HepG2 (cell line): ENCODE data around the gene MLLT10. TPM values are rescaled to one million over a fixed set of nuclear protein-coding genes. Genes with fewer than 3 reads are reported as not detected.
A peak's percentile ranks its signal among the peaks of the same experiment; 100 is the strongest.

Experiments
- FOXA3 ChIP-seq: IDR thresholded peaks from 2 replicates; pipeline ENCODE4 v1.6.1; 2016; ENCODE audit warnings: missing genetic modification reagents, missing compliant biosample characterization
- GPN1 ChIP-seq: sonication (generic); formaldehyde crosslinking; IDR thresholded peaks from 2 replicates; pipeline ENCODE4 v1.5.1; 2020; ENCODE audit warnings: missing genetic modification reagents, borderline replicate concordance
- HIVEP1 ChIP-seq: sonication (generic); formaldehyde crosslinking; IDR thresholded peaks from 2 replicates; pipeline ENCODE4 v1.4.0; 2020; ENCODE audit warnings: mild to moderate bottlenecking, missing genetic modification reagents
- HNRNPK ChIP-seq: fragments of 200-400 bp; formaldehyde crosslinking; IDR thresholded peaks from 2 replicates; pipeline ENCODE4 v1.6.1; 2018; ENCODE audit warnings: low read length, low read depth, moderate library complexity, mild to moderate bottlenecking; ENCODE audit not compliant: poor library complexity, severe bottlenecking
- IRX3 ChIP-seq: sonication (generic); formaldehyde crosslinking; IDR thresholded peaks from 2 replicates; pipeline ENCODE4 v1.8.1; 2023; ENCODE audit warnings: mild to moderate bottlenecking, low read depth, missing genetic modification reagents, borderline replicate concordance
- MTA1 ChIP-seq: sonication (generic); formaldehyde crosslinking; IDR thresholded peaks from 2 replicates; pipeline ENCODE4 v1.4.0; 2020; ENCODE audit warnings: missing genetic modification reagents, mild to moderate bottlenecking, borderline replicate concordance
- NCOA5 ChIP-seq: sonication (generic); formaldehyde crosslinking; IDR thresholded peaks from 2 replicates; pipeline ENCODE4 v1.4.0; 2020; ENCODE audit warnings: missing genetic modification reagents
- NCOR1 ChIP-seq: fragments of 200-600 bp; sonication (generic); IDR thresholded peaks from 2 replicates; pipeline ENCODE4 v1.7.0; 2017; ENCODE audit warnings: antibody characterized with exemption, low read length, borderline replicate concordance
- NFIC ChIP-seq: IDR thresholded peaks from 2 replicates; pipeline ENCODE4 v1.6.1; 2012; ENCODE audit warnings: mild to moderate bottlenecking, low read length, inconsistent platforms
- PHB2 ChIP-seq: fragments of 450-650 bp; IDR thresholded peaks from 2 replicates; pipeline ENCODE4 v1.6.1; 2018; ENCODE audit not compliant: partially characterized antibody
- RNF2 ChIP-seq: fragments of 450-650 bp; conservative IDR thresholded peaks from 2 replicates; pipeline ENCODE4 v1.6.1; 2016; ENCODE audit warnings: low read depth
- RXRA ChIP-seq: sonication (generic); formaldehyde crosslinking; IDR thresholded peaks from 2 replicates; pipeline ENCODE4 v1.5.1; 2020; ENCODE audit warnings: missing genetic modification reagents
- TBL1XR1 ChIP-seq: fragments of 150-350 bp; IDR thresholded peaks from 2 replicates; pipeline ENCODE4 v1.6.1; 2014; ENCODE audit warnings: borderline replicate concordance, low read length; ENCODE audit not compliant: partially characterized antibody
- TGIF2 ChIP-seq: IDR thresholded peaks from 2 replicates; pipeline ENCODE4 v1.6.1; 2016; ENCODE audit warnings: control low read depth, missing compliant biosample characterization
- TMF1 ChIP-seq: sonication (generic); formaldehyde crosslinking; IDR thresholded peaks from 2 replicates; pipeline ENCODE4 v1.8.1; 2022; ENCODE audit warnings: low read depth, missing genetic modification reagents
- XBP1 ChIP-seq: sonication (generic); formaldehyde crosslinking; IDR thresholded peaks from 2 replicates; pipeline ENCODE4 v1.5.0; 2020; ENCODE audit warnings: missing genetic modification reagents
- ZNF34 ChIP-seq: sonication (generic); formaldehyde crosslinking; IDR thresholded peaks from 2 replicates; pipeline ENCODE4 v1.4.0; 2020; ENCODE audit warnings: mild to moderate bottlenecking, missing genetic modification reagents, borderline replicate concordance
- ZNF567 ChIP-seq: sonication (generic); formaldehyde crosslinking; IDR thresholded peaks from 2 replicates; pipeline ENCODE4 v1.8.1; 2023; ENCODE audit warnings: mild to moderate bottlenecking, missing genetic modification reagents, borderline replicate concordance
- ZNF589 ChIP-seq: sonication (generic); formaldehyde crosslinking; conservative IDR thresholded peaks from 2 replicates; pipeline ENCODE4 v1.8.0; 2022; ENCODE audit warnings: mild to moderate bottlenecking, moderate library complexity, missing genetic modification reagents
- ZNF598 ChIP-seq: sonication (generic); formaldehyde crosslinking; IDR thresholded peaks from 2 replicates; pipeline ENCODE4 v1.5.1; 2020; ENCODE audit warnings: mild to moderate bottlenecking, missing genetic modification reagents, borderline replicate concordance
- ZNF629 ChIP-seq: sonication (generic); formaldehyde crosslinking; conservative IDR thresholded peaks from 2 replicates; pipeline ENCODE4 v1.5.0; 2020; ENCODE audit warnings: missing genetic modification reagents
- ZNF709 ChIP-seq: sonication (generic); formaldehyde crosslinking; IDR thresholded peaks from 2 replicates; pipeline ENCODE4 v1.5.0; 2020; ENCODE audit warnings: mild to moderate bottlenecking, missing genetic modification reagents
- polyA plus RNA-seq, 8 experiments: library from polyadenylated mRNA; depleted of rRNA in 3 of 8; stranded (reverse) in 7 of 8; unstranded in 1 of 8; fragments of >200 nt; fragmentation: Illumina TruSeq in 4 of 8; extraction: Trizol in 4 of 8; gene quantifications; 2 replicates each; pipeline versions ENCODE4 v1.2.1 to v1.2.3, GENCODE V29; 2011 to 2016; ENCODE audit warnings: low read depth in 4 of 8, missing spikeins in 1 of 8, mixed read lengths in 1 of 8; ENCODE audit not compliant: insufficient read depth in 1 of 8
- total RNA-seq, 5 experiments: library from RNA; depleted of rRNA; stranded (reverse); fragments of >200 nt; fragmentation: Illumina TruSeq; extraction: Trizol; gene quantifications; 2 replicates each; pipeline ENCODE4 v1.2.3, GENCODE V29; 2016; ENCODE audit warnings: low read depth in 1 of 5
- TF ChIP-seq, protein P1 (sequence below): sonication (generic); formaldehyde crosslinking; IDR thresholded peaks from 2 replicates; pipeline ENCODE4 v1.4.0; 2020; ENCODE audit warnings: mild to moderate bottlenecking, low read depth, missing genetic modification reagents
- TF ChIP-seq, protein P2 (sequence below): IDR thresholded peaks from 2 replicates; pipeline ENCODE4 v1.6.1; 2012; ENCODE audit warnings: low read depth, low read length, improper control_type of control experiment
- TF ChIP-seq, protein P3 (sequence below): sonication (generic); formaldehyde crosslinking; IDR thresholded peaks from 2 replicates; pipeline ENCODE4 v1.9.0; 2022; ENCODE audit warnings: low read depth, missing genetic modification reagents
- TF ChIP-seq, protein P4 (sequence below): sonication (generic); formaldehyde crosslinking; IDR thresholded peaks from 2 replicates; pipeline ENCODE4 v1.5.0; 2020; ENCODE audit warnings: missing genetic modification reagents

The MLLT10 gene
- total and polyA plus RNA-seq, 2 of the 13 experiments (the other 11 are each of a cell fraction or from before 2014, with no cell fraction given): 51.3 to 84.1 TPM

DNA sequence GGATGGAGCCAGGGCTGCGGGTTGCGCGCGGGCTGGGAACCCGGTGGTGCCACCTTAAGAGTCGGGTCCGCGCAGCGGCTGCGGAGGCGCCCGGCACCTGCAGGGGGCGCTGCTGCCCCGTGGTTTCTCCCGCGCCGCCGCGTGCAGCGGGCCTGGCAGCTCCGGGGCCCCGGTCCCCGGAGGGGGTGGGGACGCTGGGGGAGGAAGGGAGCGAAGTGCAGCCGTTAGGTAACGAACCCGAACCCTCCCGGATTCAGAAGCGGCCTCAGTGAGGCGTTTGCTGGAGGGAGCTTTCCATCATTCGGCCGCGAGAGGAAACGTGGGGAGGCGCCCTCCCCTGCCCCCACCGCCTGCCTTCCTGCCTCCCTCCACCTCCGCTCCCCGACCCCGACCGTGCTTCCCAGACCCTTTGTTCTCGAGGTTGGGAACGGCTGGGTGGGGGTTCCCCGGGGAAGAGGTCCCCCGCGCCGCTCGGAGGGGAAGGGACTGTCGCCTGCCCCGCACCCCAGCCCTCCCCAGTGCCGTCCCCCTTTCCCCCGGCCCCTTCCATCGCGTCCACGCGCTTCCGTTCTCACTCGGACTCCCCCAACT is 38.2 kb upstream of the MLLT10 start (continued):
- TF ChIP-seq, protein P1, sequence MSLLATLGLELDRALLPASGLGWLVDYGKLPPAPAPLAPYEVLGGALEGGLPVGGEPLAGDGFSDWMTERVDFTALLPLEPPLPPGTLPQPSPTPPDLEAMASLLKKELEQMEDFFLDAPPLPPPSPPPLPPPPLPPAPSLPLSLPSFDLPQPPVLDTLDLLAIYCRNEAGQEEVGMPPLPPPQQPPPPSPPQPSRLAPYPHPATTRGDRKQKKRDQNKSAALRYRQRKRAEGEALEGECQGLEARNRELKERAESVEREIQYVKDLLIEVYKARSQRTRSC (CRISPR knock-in tag): no peak
- peak; percentile 35; the same call in 1 of the 2 replicates for TF ChIP-seq GPN1 (CRISPR knock-in tag)
- no peak for TF ChIP-seq ZNF598
- TF ChIP-seq HIVEP1 (CRISPR knock-in tag): 0 out of 2 replicates have a peak, but pooled peaks have one; percentile 80
- TF ChIP-seq ZNF567 (CRISPR knock-in tag): peak; percentile 84; the same call in 1 of the 2 replicates
- TF ChIP-seq, protein P2, sequence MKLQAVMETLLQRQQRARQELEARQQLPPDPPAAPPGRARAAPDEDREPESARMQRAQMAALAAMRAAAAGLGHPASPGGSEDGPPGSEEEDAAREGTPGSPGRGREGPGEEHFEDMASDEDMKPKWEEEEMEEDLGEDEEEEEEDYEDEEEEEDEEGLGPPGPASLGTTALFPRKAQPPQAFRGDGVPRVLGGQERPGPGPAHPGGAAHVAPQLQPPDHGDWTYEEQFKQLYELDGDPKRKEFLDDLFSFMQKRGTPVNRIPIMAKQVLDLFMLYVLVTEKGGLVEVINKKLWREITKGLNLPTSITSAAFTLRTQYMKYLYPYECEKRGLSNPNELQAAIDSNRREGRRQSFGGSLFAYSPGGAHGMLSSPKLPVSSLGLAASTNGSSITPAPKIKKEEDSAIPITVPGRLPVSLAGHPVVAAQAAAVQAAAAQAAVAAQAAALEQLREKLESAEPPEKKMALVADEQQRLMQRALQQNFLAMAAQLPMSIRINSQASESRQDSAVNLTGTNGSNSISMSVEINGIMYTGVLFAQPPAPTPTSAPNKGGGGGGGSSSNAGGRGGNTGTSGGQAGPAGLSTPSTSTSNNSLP: no peak; the same call in 1 of the 2 replicates
- TF ChIP-seq RNF2: peak; percentile 75
- TF ChIP-seq HNRNPK: peak; percentile 98
- peak; percentile 85 for TF ChIP-seq TBL1XR1
- no peak; the same call in none of the 2 replicates for TF ChIP-seq TMF1 (CRISPR knock-in tag)
- peak; percentile 85 for TF ChIP-seq NCOR1
- TF ChIP-seq FOXA3: peak; percentile 88
- TF ChIP-seq PHB2: no peak
- peak; percentile 96; the same call in 1 of the 2 replicates for TF ChIP-seq ZNF709 (CRISPR knock-in tag)
- TF ChIP-seq, protein P3, sequence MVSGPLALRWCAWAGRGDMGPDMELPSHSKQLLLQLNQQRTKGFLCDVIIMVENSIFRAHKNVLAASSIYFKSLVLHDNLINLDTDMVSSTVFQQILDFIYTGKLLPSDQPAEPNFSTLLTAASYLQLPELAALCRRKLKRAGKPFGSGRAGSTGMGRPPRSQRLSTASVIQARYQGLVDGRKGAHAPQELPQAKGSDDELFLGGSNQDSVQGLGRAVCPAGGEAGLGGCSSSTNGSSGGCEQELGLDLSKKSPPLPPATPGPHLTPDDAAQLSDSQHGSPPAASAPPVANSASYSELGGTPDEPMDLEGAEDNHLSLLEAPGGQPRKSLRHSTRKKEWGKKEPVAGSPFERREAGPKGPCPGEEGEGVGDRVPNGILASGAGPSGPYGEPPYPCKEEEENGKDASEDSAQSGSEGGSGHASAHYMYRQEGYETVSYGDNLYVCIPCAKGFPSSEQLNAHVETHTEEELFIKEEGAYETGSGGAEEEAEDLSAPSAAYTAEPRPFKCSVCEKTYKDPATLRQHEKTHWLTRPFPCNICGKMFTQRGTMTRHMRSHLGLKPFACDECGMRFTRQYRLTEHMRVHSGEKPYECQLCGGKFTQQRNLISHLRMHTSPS (CRISPR knock-in tag): peak; percentile 64; the same call in 1 of the 2 replicates
- no peak; the same call in none of the 2 replicates for TF ChIP-seq ZNF629
- no peak; the same call in 1 of the 2 replicates for TF ChIP-seq ZNF589 (CRISPR knock-in tag)
- no peak for TF ChIP-seq ZNF34
- TF ChIP-seq NFIC: no peak
- peak; percentile 95 for TF ChIP-seq RXRA (CRISPR knock-in tag)
- peak; percentile 87 for TF ChIP-seq IRX3 (CRISPR knock-in tag)
- no peak for TF ChIP-seq XBP1 (CRISPR knock-in tag)
- peak; percentile 55 for TF ChIP-seq TGIF2
- TF ChIP-seq, protein P4, sequence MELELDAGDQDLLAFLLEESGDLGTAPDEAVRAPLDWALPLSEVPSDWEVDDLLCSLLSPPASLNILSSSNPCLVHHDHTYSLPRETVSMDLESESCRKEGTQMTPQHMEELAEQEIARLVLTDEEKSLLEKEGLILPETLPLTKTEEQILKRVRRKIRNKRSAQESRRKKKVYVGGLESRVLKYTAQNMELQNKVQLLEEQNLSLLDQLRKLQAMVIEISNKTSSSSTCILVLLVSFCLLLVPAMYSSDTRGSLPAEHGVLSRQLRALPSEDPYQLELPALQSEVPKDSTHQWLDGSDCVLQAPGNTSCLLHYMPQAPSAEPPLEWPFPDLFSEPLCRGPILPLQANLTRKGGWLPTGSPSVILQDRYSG (CRISPR knock-in tag): 0 out of 2 replicates have a peak, but pooled peaks have one; percentile 51
- TF ChIP-seq MTA1 (CRISPR knock-in tag): peak; percentile 83; the same call in 1 of the 2 replicates
- TF ChIP-seq NCOA5 (CRISPR knock-in tag): no peak
